HCT116 (cell line): ENCODE measurements around the gene KCNH6. TPM values are rescaled to one million over a fixed set of nuclear protein-coding genes. Genes with fewer than 3 reads are reported as not detected.
A peak's percentile ranks its signal among the peaks of the same experiment; 100 is the strongest.

Experiments
- ATAC-seq: fragments of 200-7000 bp; cut with Tn5 transposase; 2 replicates; pipeline ENCODE4 v1.9.1; 2020; ENCODE audit warnings: mild to moderate bottlenecking, moderate library complexity
- BruUV-seq: library from RNA; stranded (reverse); fragments of 400-500 nt; replicated peaks from 2 replicates; lab custom pipeline; 2021; lab: Mats Ljungman, UMichigan
- CTCF ChIA-PET: fragments of 300-600 bp; sonication (Branson Sonifier 250); formaldehyde crosslinking; loops from one replicate; lab custom pipeline; 2021; ENCODE audit warnings: antibody characterized with exemption; lab: Charles Lee
- POLR2A ChIA-PET: fragments of 300-600, 350-600 bp; sonication (Branson Sonifier 250); formaldehyde crosslinking; loops from one replicate; lab custom pipeline; 2021; ENCODE audit warnings: antibody characterized with exemption; lab: Charles Lee
- RAD21 ChIA-PET, 2 experiments: fragments of 300-600 bp; sonication (Branson Sonifier 250); formaldehyde crosslinking; loops; one replicate each; lab custom pipeline; 2023; ENCODE audit warnings: low total read pairs in 2 of 2; ENCODE audit not compliant: uncharacterized antibody in 2 of 2, unreplicated experiment in 2 of 2, low non-redundant PET in 1 of 2; lab: Charles Lee
- DNase-seq: peaks from one replicate; pipeline ENCODE4 v3.0.0-alpha.2; 2010; ENCODE audit warnings: low read depth, low spot score
- H2AFZ ChIP-seq: fragments of 200-600 bp; shearing (Covaris generic), sonication (generic); 2 replicates; pipeline ENCODE4 v1.6.1; 2017; ENCODE audit warnings: low read depth, mixed run types, mixed read lengths, antibody characterized with exemption, low read length; ENCODE audit not compliant: poor library complexity, severe bottlenecking
- H3K27ac ChIP-seq: 2 replicates; pipeline ENCODE4 v1.5.1; 2012; ENCODE audit warnings: low read depth, low read length
- H3K27me3 ChIP-seq: fragments of 200-600 bp; sonication (generic); 2 replicates; pipeline ENCODE4 v1.6.1; 2016; ENCODE audit warnings: mixed run types, low read length, mixed read lengths; ENCODE audit not compliant: insufficient read depth
- H3K36me3 ChIP-seq, 2 experiments: fragments of 200-500 bp in 1 of 2; fragments of 200-600 bp in 1 of 2; sonication (Bioruptor generic) in 1 of 2; sonication (generic) in 1 of 2; 2 replicates each; pipeline versions ENCODE4 v1.5.1 to v1.6.1; 2014 to 2016; ENCODE audit warnings: low read length in 2 of 2, inconsistent platforms in 1 of 2, mixed read lengths in 1 of 2, mixed run types in 1 of 2; ENCODE audit not compliant: insufficient read depth in 2 of 2, control insufficient read depth in 1 of 2
- H3K4me1 ChIP-seq, 2 experiments: fragments of 200-600 bp in 1 of 2; sonication (generic) in 1 of 2; 2 replicates each; pipeline versions ENCODE4 v1.5.1 to v1.6.1; 2012 to 2017; ENCODE audit warnings: low read length in 2 of 2, inconsistent platforms in 1 of 2, mild to moderate bottlenecking in 1 of 2, mixed read lengths in 1 of 2, mixed run types in 1 of 2, moderate library complexity in 1 of 2; ENCODE audit not compliant: insufficient read depth in 2 of 2, control insufficient read depth in 1 of 2
- H3K4me2 ChIP-seq: fragments of 200-600 bp; sonication (generic); 2 replicates; pipeline ENCODE4 v1.6.1; 2017; ENCODE audit warnings: mixed run types, low read length, mixed read lengths
- H3K4me3 ChIP-seq, 2 experiments: fragments of 200-600 bp in 1 of 2; sonication (generic) in 1 of 2; replicated peaks in 1 of 2; 2 replicates each; pipeline ENCODE4 v1.5.1; 2011 to 2016; ENCODE audit warnings: low read length in 2 of 2, control low read depth in 1 of 2, low read depth in 1 of 2, mild to moderate bottlenecking in 1 of 2, mixed read lengths in 1 of 2, mixed run types in 1 of 2
- H3K79me2 ChIP-seq: fragments of 200-600 bp; sonication (generic); 2 replicates; pipeline ENCODE4 v1.6.1; 2017; ENCODE audit warnings: mild to moderate bottlenecking, mixed run types, low read length, moderate library complexity, mixed read lengths; ENCODE audit not compliant: insufficient read depth
- H3K9ac ChIP-seq: fragments of 200-600 bp; sonication (generic); 2 replicates; pipeline ENCODE4 v1.6.1; 2016; ENCODE audit warnings: low read length, mixed read lengths
- H3K9me2 ChIP-seq: fragments of 200-600 bp; sonication (generic), shearing (Covaris generic); 2 replicates; pipeline ENCODE4 v1.6.1; 2017; ENCODE audit warnings: mixed run types, mild to moderate bottlenecking, moderate library complexity; ENCODE audit not compliant: insufficient read depth
- H3K9me3 ChIP-seq, 2 experiments: fragments of 200-500 bp in 1 of 2; fragments of 200-600 bp in 1 of 2; sonication (Bioruptor generic) in 1 of 2; sonication (generic) in 1 of 2; 2 replicates each; pipeline ENCODE4 v1.6.1; 2014 to 2017; ENCODE audit warnings: low read length in 2 of 2, mixed read lengths in 2 of 2, inconsistent platforms in 1 of 2, low read depth in 1 of 2, mild to moderate bottlenecking in 1 of 2, mixed run types in 1 of 2, moderate library complexity in 1 of 2; ENCODE audit not compliant: control insufficient read depth in 1 of 2, insufficient read depth in 1 of 2
- H4K20me1 ChIP-seq: fragments of 200-600 bp; sonication (generic), shearing (Covaris generic); 2 replicates; pipeline ENCODE4 v1.6.1; 2017; ENCODE audit warnings: mixed run types, mild to moderate bottlenecking, moderate library complexity; ENCODE audit not compliant: insufficient read depth
- CEBPB ChIP-seq: IDR thresholded peaks from 2 replicates; pipeline ENCODE4 v1.6.1; 2012; ENCODE audit warnings: low read depth
- CTCF ChIP-seq, 3 experiments: fragments of 200-600 bp in 1 of 3; sonication (generic) in 1 of 3; IDR thresholded peaks in 2 of 3; conservative IDR thresholded peaks in 1 of 3; 2 replicates each; pipeline ENCODE4 v1.5.1; 2012 to 2017; ENCODE audit warnings: low read depth in 2 of 3, low read length in 2 of 3, antibody characterized with exemption in 1 of 3, borderline replicate concordance in 1 of 3, control low read depth in 1 of 3, mild to moderate bottlenecking in 1 of 3, mixed read lengths in 1 of 3, mixed run types in 1 of 3, moderate library complexity in 1 of 3; ENCODE audit not compliant: insufficient read depth in 1 of 3
- ELF1 ChIP-seq: IDR thresholded peaks from 2 replicates; pipeline ENCODE4 v1.6.1; 2012; ENCODE audit warnings: low read depth, borderline replicate concordance
- FOSL1 ChIP-seq: IDR thresholded peaks from 2 replicates; pipeline ENCODE4 v1.6.1; 2012; ENCODE audit warnings: low read depth
- MAX ChIP-seq: IDR thresholded peaks from 2 replicates; pipeline ENCODE4 v1.6.1; 2012
- POLR2A ChIP-seq: IDR thresholded peaks from 2 replicates; pipeline ENCODE4 v1.7.0; 2011; ENCODE audit warnings: borderline replicate concordance; ENCODE audit not compliant: insufficient read depth, insufficient read length; ENCODE audit errors: extremely low read depth
- REST ChIP-seq: IDR thresholded peaks from 2 replicates; pipeline ENCODE4 v1.6.1; 2012; ENCODE audit warnings: low read depth
- SP1 ChIP-seq: IDR thresholded peaks from 2 replicates; pipeline ENCODE4 v1.6.1; 2012; ENCODE audit warnings: low read depth
- SRF ChIP-seq: IDR thresholded peaks from 2 replicates; pipeline ENCODE4 v1.6.1; 2012; ENCODE audit warnings: low read depth
- TCF7L2 ChIP-seq: IDR thresholded peaks from 2 replicates; pipeline ENCODE4 v1.7.0; 2011; ENCODE audit warnings: borderline replicate concordance, inconsistent platforms; ENCODE audit not compliant: insufficient read depth, insufficient read length; ENCODE audit errors: extremely low read depth
- YY1 ChIP-seq: IDR thresholded peaks from 2 replicates; pipeline ENCODE4 v1.6.1; 2011; ENCODE audit warnings: low read length, low read depth, moderate library complexity, mild to moderate bottlenecking; ENCODE audit not compliant: insufficient replicate concordance; ENCODE audit errors: extremely low read depth
- ZFX ChIP-seq: fragments of 450-650 bp; IDR thresholded peaks from 2 replicates; pipeline ENCODE4 v1.6.1; 2017
- ZNF274 ChIP-seq: fragments of 200-500 bp; sonication (Bioruptor generic); IDR thresholded peaks from 2 replicates; pipeline ENCODE4 v1.6.1; 2014; ENCODE audit warnings: mild to moderate bottlenecking, low read depth, low read length, inconsistent platforms
- intact Hi-C: fragments of 100-400 bp; cut with micrococcal nuclease; formaldehyde crosslinking; loops from 2 replicates; pipeline ENCODE4 v1.10.0; 2022
- total RNA-seq: library from RNA; stranded (reverse); gene quantifications from one replicate; pipeline ENCODE4 v1.2.1, GENCODE V29; 2021; ENCODE audit not compliant: unreplicated experiment

Gene KCNH6
- total RNA-seq, 1 experiment from 2014 or later, result not detected

- RAD21 ChIA-PET, result no interaction called here
- CTCF ChIA-PET, result no interaction called here
- DNase-seq (no peak), ATAC-seq (no peak)
- no peaks in the 10 kb centered on the region for H4K20me1 ChIP-seq
- no peaks in the 10 kb centered on the region for H3K79me2 ChIP-seq
- H3K9me2 ChIP-seq, result no peaks in the 10 kb centered on the region
- no peak overlapping the region for H3K4me3 ChIP-seq
- intact Hi-C loops, result no loop called here
- no peak overlapping the region for H2AFZ ChIP-seq
- H3K9ac ChIP-seq, result no peak overlapping the region
- peaks cover 3 to 8% of the 10 kb centered on the region in 2 experiments; a peak in 3 of 4 replicates for H3K4me1 ChIP-seq
- TF ChIP-seq REST (peak; percentile 0; the same call in 1 of the 2 replicates), MAX (no peak)
- H3K27ac ChIP-seq, result no peak overlapping the region
- POLR2A ChIA-PET, result no interaction called here
- no TSS peak for BruUV-seq
- no peak overlapping the region for H3K4me2 ChIP-seq
- H3K36me3 ChIP-seq, result no peaks in the 10 kb centered on the region
- no peaks in the 10 kb centered on the region for H3K9me3 ChIP-seq
- peaks cover 30% of the 10 kb centered on the region for H3K27me3 ChIP-seq
Measured at GRCh38 chr17:63524051-63524450, 893 bp downstream of the KCNH6 start.

- no TSS peak for BruUV-seq
- DNase-seq, result no peak
- CTCF ChIA-PET, result no interaction called here
- no peak for TF ChIP-seq MAX
- no peak for TF ChIP-seq CEBPB
- no peak for TF ChIP-seq ZNF274
- no peak for TF ChIP-seq POLR2A
- no peak for TF ChIP-seq SRF
- TF ChIP-seq ZFX, result no peak
- TF ChIP-seq YY1, result no peak
- no peak for TF ChIP-seq FOSL1
- TF ChIP-seq SP1, result no peak
- TF ChIP-seq ELF1, result no peak
- no peak for TF ChIP-seq TCF7L2
- TF ChIP-seq CTCF (IDR thresholded peaks at IDR 0.05 in 2 of 3, conservative IDR thresholded peaks at IDR 0.05 in 1 of 3; ENCODE audit: borderline replicate concordance in 1 of 3, insufficient read depth in 1 of 3, low read depth in 2 of 3, low read length in 2 of 3), result no peak
Measured at GRCh38 chr17:63525190-63525946, 2.2 kb downstream of the KCNH6 start.

More at GRCh38 chr17:63525190-63525946, 2.2 kb downstream of the KCNH6 start:
- no peak overlapping the region for H3K9ac ChIP-seq
- no peaks in the 10 kb centered on the region for H4K20me1 ChIP-seq
- intact Hi-C loops, result no loop called here
- H3K4me3 ChIP-seq, result no peak overlapping the region
- H3K9me3 ChIP-seq, result no peaks in the 10 kb centered on the region
- no peak for ATAC-seq
- H3K27ac ChIP-seq, result no peak overlapping the region
- ChIA-PET RAD21 (no interaction called here), POLR2A (no interaction called here)
- no peak overlapping the region for H3K4me2 ChIP-seq
- no peaks in the 10 kb centered on the region for H3K36me3 ChIP-seq
- peaks cover 30% of the 10 kb centered on the region for H3K27me3 ChIP-seq
- no peak overlapping the region for H2AFZ ChIP-seq
- no peaks in the 10 kb centered on the region for H3K79me2 ChIP-seq
- H3K9me2 ChIP-seq, result no peaks in the 10 kb centered on the region
- peaks cover 3 to 5% of the 10 kb centered on the region in 2 experiments; a peak in 3 of 4 replicates for H3K4me1 ChIP-seq
